Measurements from ENCODE around the gene GPD1.
A peak's percentile ranks its signal among the peaks of the same experiment; 100 is the strongest.

Gene GPD1

GRCh38 chr12:50100561-50100960 lies 3.2 kb upstream of the GPD1 start:
- no peak for TF ChIP-seq ZBTB7A (IDR thresholded peaks at IDR 0.05; ENCODE audit: low read depth)
- TF ChIP-seq REST (IDR thresholded peaks at IDR 0.05; ENCODE audit: low read depth), result no peak
- no peak for TF ChIP-seq TEAD4 (IDR thresholded peaks at IDR 0.05)
- no peak for TF ChIP-seq MAX (IDR thresholded peaks at IDR 0.05)
- no peak for TF ChIP-seq USF1 (IDR thresholded peaks at IDR 0.05)
- TF ChIP-seq CREB1 (IDR thresholded peaks at IDR 0.05; ENCODE audit: low read depth), result no peak
- no peak for TF ChIP-seq FOXM1 (IDR thresholded peaks at IDR 0.05; ENCODE audit: borderline replicate concordance, low read depth)
- TF ChIP-seq NFIC (IDR thresholded peaks at IDR 0.05), result no peak
- TF ChIP-seq RAD21 (IDR thresholded peaks at IDR 0.05; ENCODE audit: low read depth), result no peak
- TF ChIP-seq YY1 (IDR thresholded peaks at IDR 0.05; ENCODE audit: low read depth), result no peak
- no peak for TF ChIP-seq TAF1 (IDR thresholded peaks at IDR 0.05; ENCODE audit: low read depth)
- TF ChIP-seq CEBPB (IDR thresholded peaks at IDR 0.05), result no peak
- TF ChIP-seq TCF12 (IDR thresholded peaks at IDR 0.05; ENCODE audit: low read depth), result no peak

GRCh38 chr12:50101663-50102062 lies 2.1 kb upstream of the GPD1 start:
- TF ChIP-seq CEBPB (IDR thresholded peaks at IDR 0.05) (0 out of 2 replicates have a peak, but pooled peaks have one; percentile 57), RAD21 (IDR thresholded peaks at IDR 0.05; ENCODE audit: low read depth) (peak; percentile 28), REST (IDR thresholded peaks at IDR 0.05; ENCODE audit: low read depth) (no peak)

- TF ChIP-seq CEBPB (IDR thresholded peaks at IDR 0.05) (no peak), FOXM1 (IDR thresholded peaks at IDR 0.05; ENCODE audit: borderline replicate concordance, low read depth) (no peak), REST (IDR thresholded peaks at IDR 0.05; ENCODE audit: low read depth) (no peak), CREB1 (IDR thresholded peaks at IDR 0.05; ENCODE audit: low read depth) (no peak), TCF12 (IDR thresholded peaks at IDR 0.05; ENCODE audit: low read depth) (no peak), TAF1 (IDR thresholded peaks at IDR 0.05; ENCODE audit: low read depth) (no peak), ZBTB7A (IDR thresholded peaks at IDR 0.05; ENCODE audit: low read depth) (no peak), YY1 (IDR thresholded peaks at IDR 0.05; ENCODE audit: low read depth) (no peak), TEAD4 (IDR thresholded peaks at IDR 0.05) (no peak), EGR1 (IDR thresholded peaks at IDR 0.05) (no peak), RAD21 (IDR thresholded peaks at IDR 0.05; ENCODE audit: low read depth) (no peak), MAX (IDR thresholded peaks at IDR 0.05) (no peak), NFIC (IDR thresholded peaks at IDR 0.05) (no peak), EP300 (IDR thresholded peaks at IDR 0.05; ENCODE audit: borderline replicate concordance) (no peak), USF1 (IDR thresholded peaks at IDR 0.05) (no peak)
These were observed 1.7 kb upstream of the GPD1 start for GRCh38 chr12:50102131-50102531.

GRCh38 chr12:50102646-50103309 lies 1.0 kb upstream of the GPD1 start:
- TF ChIP-seq REST (IDR thresholded peaks at IDR 0.05; ENCODE audit: low read depth), result no peak
- no peak for TF ChIP-seq ZBTB7A (IDR thresholded peaks at IDR 0.05; ENCODE audit: low read depth)
- TF ChIP-seq TCF12 (IDR thresholded peaks at IDR 0.05; ENCODE audit: low read depth), result no peak
- TF ChIP-seq FOXM1 (IDR thresholded peaks at IDR 0.05; ENCODE audit: borderline replicate concordance, low read depth), result no peak
- no peak for TF ChIP-seq CEBPB (IDR thresholded peaks at IDR 0.05)
- TF ChIP-seq TAF1 (IDR thresholded peaks at IDR 0.05; ENCODE audit: low read depth), result no peak
